ENCODE results near the gene FOXA3. TPM values are rescaled to one million over a fixed set of nuclear protein-coding genes. Genes with fewer than 3 reads are reported as not detected.

The FOXA3 gene
- total and polyA plus RNA-seq, 2 donors (not counting 3 experiments of a cell fraction or from before 2014, with no cell fraction given): 0.06 TPM; not detected in 1

GRCh38 chr19:45899253-45899652 lies 35.1 kb downstream of the FOXA3 start:
- no peak overlapping the region for H2AFZ ChIP-seq (ENCODE audit: low read depth, low read length)
- CTCF ChIA-PET: no interaction called here
- no peak for DNase-seq (ENCODE audit: low read depth, low spot score)
- no peak overlapping the region for H3K4me2 ChIP-seq (ENCODE audit: insufficient read depth, low read length)
- no peaks in the 10 kb centered on the region for H3K79me2 ChIP-seq (ENCODE audit: control insufficient read depth, insufficient read depth, low read length)
- H3K36me3 ChIP-seq (ENCODE audit: control insufficient read depth in 2 of 2, extremely low read depth in 1 of 2, insufficient read depth in 2 of 2, low read length in 2 of 2): peaks cover 0 to 6% of the 10 kb centered on the region in 2 experiments
- TF ChIP-seq MYC (IDR thresholded peaks at IDR 0.05; ENCODE audit: low read depth, low read length) (no peak), GATA2 (IDR thresholded peaks at IDR 0.05; ENCODE audit: insufficient read depth, insufficient read length, low read depth, low read length) (no peak), POLR2A (IDR thresholded peaks at IDR 0.05; ENCODE audit: low read depth, low read length) (no peak)
- TF ChIP-seq, protein P1, sequence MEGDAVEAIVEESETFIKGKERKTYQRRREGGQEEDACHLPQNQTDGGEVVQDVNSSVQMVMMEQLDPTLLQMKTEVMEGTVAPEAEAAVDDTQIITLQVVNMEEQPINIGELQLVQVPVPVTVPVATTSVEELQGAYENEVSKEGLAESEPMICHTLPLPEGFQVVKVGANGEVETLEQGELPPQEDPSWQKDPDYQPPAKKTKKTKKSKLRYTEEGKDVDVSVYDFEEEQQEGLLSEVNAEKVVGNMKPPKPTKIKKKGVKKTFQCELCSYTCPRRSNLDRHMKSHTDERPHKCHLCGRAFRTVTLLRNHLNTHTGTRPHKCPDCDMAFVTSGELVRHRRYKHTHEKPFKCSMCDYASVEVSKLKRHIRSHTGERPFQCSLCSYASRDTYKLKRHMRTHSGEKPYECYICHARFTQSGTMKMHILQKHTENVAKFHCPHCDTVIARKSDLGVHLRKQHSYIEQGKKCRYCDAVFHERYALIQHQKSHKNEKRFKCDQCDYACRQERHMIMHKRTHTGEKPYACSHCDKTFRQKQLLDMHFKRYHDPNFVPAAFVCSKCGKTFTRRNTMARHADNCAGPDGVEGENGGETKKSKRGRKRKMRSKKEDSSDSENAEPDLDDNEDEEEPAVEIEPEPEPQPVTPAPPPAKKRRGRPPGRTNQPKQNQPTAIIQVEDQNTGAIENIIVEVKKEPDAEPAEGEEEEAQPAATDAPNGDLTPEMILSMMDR (IDR thresholded peaks at IDR 0.05; ENCODE audit: extremely low read depth in 1 of 2, insufficient read depth in 1 of 2, low read depth in 1 of 2, low read length in 2 of 2): no peak
- intact Hi-C loops (cut with micrococcal nuclease) (no loop called here), dilution Hi-C loops (cut with MboI; ENCODE audit: extremely low pct_ligation_motif_present, low sequenced_read_pairs) (no loop called here)
- peaks cover 7% of the 10 kb centered on the region for H3K4me1 ChIP-seq (ENCODE audit: control insufficient read depth, extremely low read depth, insufficient read depth, low read length)
- POLR2A ChIA-PET: no interaction called here
- H4K20me1 ChIP-seq (replicated peaks; ENCODE audit: control insufficient read depth, extremely low read depth, insufficient read depth, low read length): no peaks in the 10 kb centered on the region
- no peak overlapping the region for H3K27ac ChIP-seq (ENCODE audit: insufficient read depth, low read depth, low read length)
- H3K9me1 ChIP-seq (replicated peaks; ENCODE audit: control insufficient read depth, extremely low read depth, insufficient read depth, low read length): no peaks in the 10 kb centered on the region
- no peak overlapping the region for H3K9ac ChIP-seq (replicated peaks; ENCODE audit: extremely low read depth, insufficient read depth, low read length)
- no peak for FAIRE-seq
- no peak overlapping the region for H3K4me3 ChIP-seq (replicated peaks in 1 of 3; ENCODE audit: insufficient read depth in 1 of 3, low read depth in 1 of 3, low read length in 3 of 3)
- no TSS peak for BruUV-seq (replicated peaks)
- H3K27me3 ChIP-seq (ENCODE audit: control insufficient read depth in 2 of 2, insufficient read depth in 2 of 2, low read length in 2 of 2): no peaks in the 10 kb centered on the region
- H3K9me3 ChIP-seq (replicated peaks; ENCODE audit: control insufficient read depth, insufficient read depth, low read length): no peaks in the 10 kb centered on the region

GRCh38 chr19:45899919-45900589 lies 35.9 kb downstream of the FOXA3 start:
- Histone ChIP-seq H3K79me2 (ENCODE audit: control insufficient read depth, insufficient read depth, low read length) (no peaks in the 10 kb centered on the region), H3K36me3 (ENCODE audit: control insufficient read depth in 2 of 2, extremely low read depth in 1 of 2, insufficient read depth in 2 of 2, low read length in 2 of 2) (peaks cover 0 to 6% of the 10 kb centered on the region in 2 experiments), H3K9me1 (replicated peaks; ENCODE audit: control insufficient read depth, extremely low read depth, insufficient read depth, low read length) (no peaks in the 10 kb centered on the region), H2AFZ (ENCODE audit: low read depth, low read length) (no peak overlapping the region), H3K9ac (replicated peaks; ENCODE audit: extremely low read depth, insufficient read depth, low read length) (no peak overlapping the region), H3K9me3 (replicated peaks; ENCODE audit: control insufficient read depth, insufficient read depth, low read length) (no peaks in the 10 kb centered on the region), H3K4me2 (ENCODE audit: insufficient read depth, low read length) (no peak overlapping the region), H4K20me1 (replicated peaks; ENCODE audit: control insufficient read depth, extremely low read depth, insufficient read depth, low read length) (no peaks in the 10 kb centered on the region), H3K4me1 (ENCODE audit: control insufficient read depth, extremely low read depth, insufficient read depth, low read length) (peaks cover 7% of the 10 kb centered on the region), H3K4me3 (replicated peaks in 1 of 3; ENCODE audit: insufficient read depth in 1 of 3, low read depth in 1 of 3, low read length in 3 of 3) (no peak overlapping the region), H3K27ac (ENCODE audit: insufficient read depth, low read depth, low read length) (no peak overlapping the region), H3K27me3 (ENCODE audit: control insufficient read depth in 2 of 2, insufficient read depth in 2 of 2, low read length in 2 of 2) (no peaks in the 10 kb centered on the region)
- TF ChIP-seq, protein P2, sequence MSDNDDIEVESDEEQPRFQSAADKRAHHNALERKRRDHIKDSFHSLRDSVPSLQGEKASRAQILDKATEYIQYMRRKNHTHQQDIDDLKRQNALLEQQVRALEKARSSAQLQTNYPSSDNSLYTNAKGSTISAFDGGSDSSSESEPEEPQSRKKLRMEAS (IDR thresholded peaks at IDR 0.05; ENCODE audit: insufficient read depth, insufficient read length): no peak
- TF ChIP-seq GATA2 (IDR thresholded peaks at IDR 0.05; ENCODE audit: insufficient read depth, insufficient read length, low read depth, low read length) (no peak), EZH2 (IDR thresholded peaks at IDR 0.05; ENCODE audit: borderline replicate concordance, low read depth, low read length, severe bottlenecking) (no peak), JUN (IDR thresholded peaks at IDR 0.05; ENCODE audit: borderline replicate concordance, insufficient read depth, insufficient read length, low read depth) (no peak), POLR2AphosphoS5 (IDR thresholded peaks at IDR 0.05; ENCODE audit: insufficient read depth, low read depth, low read length) (no peak), FOS (IDR thresholded peaks at IDR 0.05; ENCODE audit: borderline replicate concordance, insufficient read depth, low read length) (no peak), POLR2A (IDR thresholded peaks at IDR 0.05; ENCODE audit: low read depth, low read length) (no peak)
- TF ChIP-seq, protein P1 (IDR thresholded peaks at IDR 0.05; ENCODE audit: extremely low read depth in 1 of 2, insufficient read depth in 1 of 2, low read depth in 1 of 2, low read length in 2 of 2): no peak
- ChIA-PET CTCF (interaction anchor here (1.1 to 1.5 kb wide), 3 partner anchors 35 to 117 kb away, joined by 3 to 4 read pairs (median 4); no protein-coding TSS in a partner anchor), POLR2A (no interaction called here)
- no peak for FAIRE-seq
- dilution Hi-C loops (cut with MboI; ENCODE audit: extremely low pct_ligation_motif_present, low sequenced_read_pairs): no loop called here
- no TSS peak for BruUV-seq (replicated peaks)
- DNase-seq (ENCODE audit: low read depth, low spot score): no peak
- intact Hi-C loops (cut with micrococcal nuclease): no loop called here
